Retina (tissue), 1 donor: ENCODE results near the gene EIF4A2.
A peak's percentile ranks its signal among the peaks of the same experiment; 100 is the strongest.

Experiments used
- DNase-seq: peaks from one replicate; pipeline ENCODE4 v3.0.0-alpha.2; 2016

EIF4A2 gene

GRCh38 chr3:186783058-186783730 is at the start of gene EIF4A2:
TSS of gene EIF4A2 (plus strand) at chr3:186783577. CDS start at chr3:186783611, 34 bp downstream.
- DNase-seq = peak; percentile 99

- no peak for DNase-seq
These were observed 40.6 kb upstream of the EIF4A2 start for GRCh38 chr3:186742618-186743380.

GRCh38 chr3:186743666-186744065 is 39.7 kb upstream of the EIF4A2 start:
- no peak for DNase-seq

GRCh38 chr3:186746008-186746407 is 37.4 kb upstream of the EIF4A2 start:
- no peak for DNase-seq

GRCh38 chr3:186750316-186750715 is 33.1 kb upstream of the EIF4A2 start:
- no peak for DNase-seq

GRCh38 chr3:186751480-186751879 is 31.9 kb upstream of the EIF4A2 start:
- DNase-seq = no peak

DNA sequence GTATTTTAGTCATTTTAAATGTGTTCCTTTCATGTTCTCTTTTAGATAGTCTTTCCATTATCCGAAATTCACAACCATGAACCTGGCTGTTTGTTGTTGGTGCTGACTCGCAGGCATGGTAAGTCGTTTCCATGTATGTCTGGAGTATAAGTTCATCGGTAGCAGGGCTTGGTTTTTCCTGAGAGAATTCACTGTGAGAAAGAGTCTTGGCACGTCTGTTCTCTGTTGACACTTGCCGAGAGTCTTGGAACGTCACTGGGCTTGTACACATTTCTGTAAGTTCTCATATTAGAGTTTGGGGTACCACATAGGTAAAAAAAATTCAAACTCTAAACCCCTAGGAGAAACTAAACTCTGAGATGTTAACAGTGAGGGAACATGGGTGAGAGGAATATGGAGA is 29.4 kb upstream of the EIF4A2 start:
- no peak for DNase-seq

GRCh38 chr3:186754871-186755270 is 28.5 kb upstream of the EIF4A2 start:
- DNase-seq = no peak

GRCh38 chr3:186757214-186757613 is 26.2 kb upstream of the EIF4A2 start:
- DNase-seq = no peak

DNA sequence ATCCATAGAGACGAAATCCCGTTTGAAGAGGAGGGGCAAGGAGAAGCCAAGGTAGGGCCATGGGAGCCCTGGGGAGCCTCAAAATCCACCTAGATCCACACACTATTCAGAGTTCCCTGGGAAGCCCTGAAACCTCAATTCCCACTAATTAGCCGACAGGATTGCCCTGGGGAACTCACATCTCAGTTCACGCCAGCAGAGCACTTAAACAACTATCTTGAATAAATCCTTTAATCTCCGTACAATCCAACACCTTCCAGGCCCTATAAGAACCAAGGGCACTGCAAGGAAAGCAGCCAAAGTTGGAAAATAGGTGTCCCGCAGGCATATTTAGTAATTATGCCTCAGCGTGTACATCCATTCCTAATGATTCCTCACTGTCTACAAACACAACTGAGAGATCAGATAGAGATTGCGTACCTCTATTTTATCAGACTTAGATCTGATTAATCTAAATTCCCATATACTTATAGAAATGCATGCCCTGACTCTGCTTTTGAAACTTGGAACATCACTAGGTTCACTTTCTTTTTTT is 25.6 kb upstream of the EIF4A2 start:
- no peak for DNase-seq

DNA sequence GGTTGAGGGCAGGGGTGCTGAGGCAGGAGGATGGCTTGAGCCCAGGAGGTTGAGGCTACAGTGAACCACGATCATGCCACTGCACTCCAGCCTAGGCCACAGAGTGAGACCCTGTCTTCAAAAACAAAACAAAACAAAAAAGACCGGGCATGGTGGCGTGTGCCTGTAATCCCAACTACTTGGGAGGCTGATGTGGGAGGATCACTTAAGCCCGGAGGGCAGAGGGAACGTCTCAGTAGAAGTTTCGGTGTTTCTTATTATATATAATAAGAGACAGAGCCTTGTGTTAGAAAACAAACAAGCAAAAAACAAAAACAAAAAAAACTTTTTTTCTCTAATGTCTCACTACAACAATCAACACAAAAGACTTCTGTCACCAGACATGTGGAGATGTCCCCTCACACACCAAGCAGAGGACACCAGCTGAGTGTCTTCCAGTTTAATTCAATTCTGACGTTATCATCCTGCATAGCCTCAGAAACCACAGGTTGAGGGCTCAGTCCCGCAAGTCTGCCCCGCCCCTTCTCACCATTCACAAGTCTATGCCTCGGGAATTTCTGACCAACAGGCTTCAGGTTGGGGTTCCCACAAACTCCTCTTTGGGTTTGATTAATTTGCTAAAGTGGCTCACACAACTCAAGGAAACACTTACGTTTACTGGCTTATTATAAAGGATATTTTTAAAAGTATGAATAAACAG is 24.0 kb upstream of the EIF4A2 start:
- no peak for DNase-seq

GRCh38 chr3:186760141-186760833 is 23.1 kb upstream of the EIF4A2 start:
- DNase-seq = no peak

- no peak for DNase-seq
These were observed 22.4 kb upstream of the EIF4A2 start for GRCh38 chr3:186760897-186761447.

DNA sequence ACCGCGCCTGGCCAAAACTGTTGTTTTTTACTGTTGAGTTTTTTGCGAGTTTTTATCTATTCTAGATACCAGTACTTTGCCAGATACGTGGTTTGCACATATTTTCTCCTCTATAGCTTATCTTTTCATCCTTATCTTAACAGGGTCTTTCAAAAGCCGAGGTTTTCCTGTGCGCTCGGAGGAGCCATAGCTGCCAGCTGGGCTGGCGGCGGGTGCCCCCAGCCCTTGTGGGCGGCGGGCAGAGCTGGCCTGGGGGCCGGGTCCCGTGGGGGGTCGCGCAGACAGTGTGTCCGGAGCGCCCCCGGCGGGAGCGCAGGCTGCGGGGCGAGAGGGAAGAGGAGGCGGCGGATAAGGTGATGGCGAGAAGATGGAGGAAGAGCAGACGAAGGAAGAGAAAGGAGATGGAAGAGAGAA is 11.1 kb upstream of the EIF4A2 start:
- DNase-seq = no peak

GRCh38 chr3:186772701-186773417 is 10.5 kb upstream of the EIF4A2 start:
- peak; percentile 85 for DNase-seq

DNA sequence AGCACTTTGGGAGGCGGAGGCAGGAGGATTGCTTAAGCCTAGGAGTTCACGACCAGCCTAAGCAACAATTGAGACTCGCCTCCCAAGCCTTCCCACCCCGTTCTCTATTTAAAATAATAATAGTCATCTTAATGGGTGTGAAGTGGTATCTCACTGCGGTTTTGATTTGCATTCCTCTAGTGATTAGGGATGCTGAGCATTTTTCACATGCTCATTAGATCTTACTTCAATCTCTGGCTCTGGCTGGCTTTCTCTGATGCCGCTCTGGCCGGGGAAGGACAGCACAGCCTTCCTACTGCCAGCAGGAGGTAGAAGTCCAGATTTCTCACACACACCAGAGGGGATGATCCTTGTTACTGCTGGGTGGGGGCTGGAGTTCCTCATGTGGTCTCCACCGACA is 7.4 kb upstream of the EIF4A2 start:
- no peak for DNase-seq

GRCh38 chr3:186779204-186779603 is 4.2 kb upstream of the EIF4A2 start:
- DNase-seq = no peak

DNA sequence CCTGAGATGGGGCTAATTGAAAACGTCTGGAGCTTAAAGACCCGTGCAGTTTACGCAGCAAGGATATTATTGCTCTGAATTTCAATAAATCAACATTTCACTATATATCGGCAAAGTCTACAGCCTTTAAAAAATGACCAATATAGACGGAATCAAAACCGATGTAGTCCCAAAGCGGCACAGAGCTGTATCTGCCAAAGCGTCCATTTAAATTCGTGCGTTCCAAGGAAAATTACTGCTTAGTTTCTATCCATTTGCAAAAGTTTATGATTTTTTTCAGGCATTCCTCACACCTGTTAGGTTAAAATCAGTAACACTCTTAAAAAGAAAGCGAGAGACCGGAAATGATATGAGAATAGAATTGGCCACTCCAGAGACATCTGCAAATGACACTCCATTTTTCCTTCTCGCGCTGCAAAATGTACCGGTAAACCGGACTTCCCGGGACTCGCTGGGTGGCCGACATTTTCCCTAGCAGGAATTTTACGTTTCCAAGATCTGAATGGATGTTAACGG is 777 bp upstream of the EIF4A2 start:
- no peak for DNase-seq

DNA sequence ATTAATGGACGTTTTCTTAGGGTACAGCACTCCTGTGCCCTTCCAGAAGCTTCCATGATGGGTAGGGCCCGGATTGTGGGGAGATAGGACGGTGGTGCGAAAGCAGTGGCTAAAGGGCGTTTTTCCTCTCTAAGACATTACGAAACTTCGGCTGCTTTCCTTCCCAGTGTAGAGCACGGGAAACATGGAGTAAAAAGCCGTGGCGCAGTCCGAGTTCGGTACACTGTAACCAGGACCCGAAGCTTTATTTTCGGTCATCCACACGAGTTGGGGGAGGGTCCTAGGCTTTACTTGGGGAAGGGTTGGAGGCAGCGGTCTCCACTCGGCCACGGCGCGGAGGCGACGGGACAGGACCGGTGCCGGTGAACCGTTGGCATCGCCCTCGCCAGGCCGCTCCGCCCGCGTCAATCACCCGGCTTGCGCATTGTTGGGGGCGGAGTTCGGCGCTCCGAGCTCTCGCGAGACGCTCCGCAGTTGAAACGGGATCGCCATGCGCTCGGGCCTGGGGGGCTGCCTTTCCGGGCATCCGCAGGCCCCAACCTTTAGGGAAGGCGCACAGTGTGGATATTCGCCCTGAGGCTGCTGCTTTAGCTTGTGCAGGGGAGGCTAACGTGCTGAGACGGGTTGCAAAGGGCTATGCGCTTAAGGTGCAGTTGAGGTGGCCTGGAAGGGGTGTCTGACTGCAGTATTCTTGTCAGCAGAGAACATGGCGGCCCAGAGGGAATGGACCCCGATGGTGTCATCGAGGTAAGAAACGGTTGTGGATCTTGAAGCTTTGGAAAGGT is 546 bp downstream of the EIF4A2 start:
- peak; percentile 97 for DNase-seq

DNA sequence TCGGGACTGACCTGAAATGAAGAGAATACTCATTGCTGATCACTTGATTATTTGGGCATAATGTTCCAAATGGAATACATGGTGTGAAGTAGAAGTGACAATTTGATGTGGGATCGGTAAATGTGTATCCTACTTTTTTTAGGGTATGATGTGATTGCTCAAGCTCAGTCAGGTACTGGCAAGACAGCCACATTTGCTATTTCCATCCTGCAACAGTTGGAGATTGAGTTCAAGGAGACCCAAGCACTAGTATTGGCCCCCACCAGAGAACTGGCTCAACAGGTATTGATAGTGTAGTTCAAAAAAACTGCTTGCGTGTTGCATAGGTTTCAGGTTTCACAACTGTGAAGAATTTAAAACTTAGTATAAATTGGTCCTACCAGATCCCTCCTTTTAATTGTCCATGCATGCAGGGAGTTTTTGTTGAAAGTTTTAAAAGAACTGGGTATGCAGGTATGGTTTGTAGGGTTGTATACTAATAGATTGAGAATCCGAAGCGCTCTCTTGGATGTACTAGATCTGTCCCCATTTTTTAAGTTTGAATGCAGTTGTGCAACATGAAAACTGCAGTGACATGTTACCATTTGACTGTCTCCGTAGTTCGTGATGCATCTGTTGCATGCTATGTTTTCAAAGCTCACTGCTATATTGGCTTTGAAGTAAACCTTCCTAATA is 1.6 kb downstream of the EIF4A2 start:
- DNase-seq = no peak
